Measurements from ENCODE around the gene ARHGAP42. TPM values are rescaled to one million over a fixed set of nuclear protein-coding genes. Genes with fewer than 3 reads are reported as not detected.

Gene ARHGAP42
- total RNA-seq, 1 experiment from 2014 or later, result not detected

- Histone ChIP-seq H3K27ac (ENCODE audit: low read length) (no peak overlapping the region), H3K36me3 (ENCODE audit: insufficient read depth, low read length) (no peaks in the 10 kb centered on the region), H3K4me1 (ENCODE audit: low read length) (no peaks in the 10 kb centered on the region), H3K9me2 (replicated peaks; ENCODE audit: insufficient read depth, low read length) (no peaks in the 10 kb centered on the region), H3K9me3 (ENCODE audit: low read length) (peaks cover 4% of the 10 kb centered on the region; the same call in 1 of the 2 replicates), H3K9ac (ENCODE audit: low read length) (no peak overlapping the region), H2AFZ (ENCODE audit: low read length) (no peak overlapping the region), H3K79me2 (ENCODE audit: low read length) (no peaks in the 10 kb centered on the region), H3K4me3 (ENCODE audit: low read length) (no peak overlapping the region), H4K20me1 (ENCODE audit: insufficient read depth, low read depth, low read length) (no peaks in the 10 kb centered on the region), H3K4me2 (ENCODE audit: low read depth, low read length, poor library complexity, severe bottlenecking) (no peak overlapping the region), H3K27me3 (ENCODE audit: low read length) (no peaks in the 10 kb centered on the region)
- DNase-seq, result no peak
Measured at GRCh38 chr11:100925935-100926334, 238.8 kb downstream of the ARHGAP42 start.

GRCh38 chr11:100927579-100927978 lies 240.5 kb downstream of the ARHGAP42 start:
- Histone ChIP-seq H3K4me2 (ENCODE audit: low read depth, low read length, poor library complexity, severe bottlenecking) (no peak overlapping the region), H3K9me2 (replicated peaks; ENCODE audit: insufficient read depth, low read length) (no peaks in the 10 kb centered on the region), H3K36me3 (ENCODE audit: insufficient read depth, low read length) (no peaks in the 10 kb centered on the region), H3K27ac (ENCODE audit: low read length) (no peak overlapping the region), H3K9ac (ENCODE audit: low read length) (no peak overlapping the region), H3K9me3 (ENCODE audit: low read length) (no peaks in the 10 kb centered on the region), H4K20me1 (ENCODE audit: insufficient read depth, low read depth, low read length) (no peaks in the 10 kb centered on the region), H3K79me2 (ENCODE audit: low read length) (no peaks in the 10 kb centered on the region), H3K4me1 (ENCODE audit: low read length) (no peaks in the 10 kb centered on the region), H3K27me3 (ENCODE audit: low read length) (no peaks in the 10 kb centered on the region), H3K4me3 (ENCODE audit: low read length) (no peak overlapping the region), H2AFZ (ENCODE audit: low read length) (no peak overlapping the region)
- no peak for DNase-seq

DNA sequence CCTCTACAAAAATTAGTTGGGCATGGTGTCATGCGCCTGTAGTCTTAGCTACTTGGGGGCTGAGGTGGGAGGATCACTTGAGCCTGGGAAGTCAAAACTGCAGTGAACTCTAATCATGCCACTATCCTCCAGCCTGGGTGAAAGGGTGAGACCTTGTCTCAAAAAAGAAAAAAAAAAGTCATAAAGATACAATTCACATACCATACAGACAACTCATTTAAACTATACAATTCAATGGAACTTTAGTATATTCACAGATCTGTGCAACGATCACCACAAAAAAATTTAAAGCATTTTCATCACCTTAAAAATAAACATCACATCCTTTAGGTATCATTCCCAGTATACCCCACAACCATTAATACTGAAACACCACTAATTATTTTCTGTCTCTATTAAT lies 241.3 kb downstream of the ARHGAP42 start:
- Histone ChIP-seq H3K36me3 (ENCODE audit: insufficient read depth, low read length) (no peaks in the 10 kb centered on the region), H3K9me3 (ENCODE audit: low read length) (no peaks in the 10 kb centered on the region), H3K27me3 (ENCODE audit: low read length) (no peaks in the 10 kb centered on the region), H2AFZ (ENCODE audit: low read length) (no peak overlapping the region), H3K79me2 (ENCODE audit: low read length) (no peaks in the 10 kb centered on the region), H3K9ac (ENCODE audit: low read length) (no peak overlapping the region), H3K27ac (ENCODE audit: low read length) (no peak overlapping the region), H3K4me3 (ENCODE audit: low read length) (no peak overlapping the region), H3K4me2 (ENCODE audit: low read depth, low read length, poor library complexity, severe bottlenecking) (no peak overlapping the region), H3K9me2 (replicated peaks; ENCODE audit: insufficient read depth, low read length) (no peaks in the 10 kb centered on the region), H4K20me1 (ENCODE audit: insufficient read depth, low read depth, low read length) (no peaks in the 10 kb centered on the region), H3K4me1 (ENCODE audit: low read length) (no peaks in the 10 kb centered on the region)
- DNase-seq, result no peak

DNA sequence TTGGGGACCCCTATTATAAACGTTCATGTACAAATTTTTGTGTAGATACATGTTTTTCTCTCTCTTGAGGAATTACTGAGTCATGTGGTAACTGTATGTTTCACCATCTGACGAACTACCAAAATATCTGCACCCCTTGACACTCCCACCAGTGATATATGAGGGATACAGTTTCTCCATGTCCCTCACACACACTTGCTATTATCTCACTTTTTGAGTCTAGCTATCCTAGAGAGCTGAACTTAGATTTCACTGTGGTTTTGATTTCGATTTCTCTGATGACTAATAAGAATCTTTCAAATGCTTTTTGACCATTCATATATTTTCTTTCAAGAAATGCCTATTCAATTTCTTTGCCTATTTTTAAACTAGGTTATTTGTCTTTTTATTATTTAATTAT lies 242.3 kb downstream of the ARHGAP42 start:
- Histone ChIP-seq H3K79me2 (ENCODE audit: low read length) (no peaks in the 10 kb centered on the region), H3K4me3 (ENCODE audit: low read length) (no peak overlapping the region), H3K9ac (ENCODE audit: low read length) (no peak overlapping the region), H2AFZ (ENCODE audit: low read length) (no peak overlapping the region), H3K9me2 (replicated peaks; ENCODE audit: insufficient read depth, low read length) (no peaks in the 10 kb centered on the region), H3K4me1 (ENCODE audit: low read length) (no peaks in the 10 kb centered on the region), H3K4me2 (ENCODE audit: low read depth, low read length, poor library complexity, severe bottlenecking) (no peak overlapping the region), H3K9me3 (ENCODE audit: low read length) (no peaks in the 10 kb centered on the region), H3K36me3 (ENCODE audit: insufficient read depth, low read length) (no peaks in the 10 kb centered on the region), H3K27me3 (ENCODE audit: low read length) (no peaks in the 10 kb centered on the region), H4K20me1 (ENCODE audit: insufficient read depth, low read depth, low read length) (no peaks in the 10 kb centered on the region), H3K27ac (ENCODE audit: low read length) (no peak overlapping the region)
- DNase-seq, result no peak

DNA sequence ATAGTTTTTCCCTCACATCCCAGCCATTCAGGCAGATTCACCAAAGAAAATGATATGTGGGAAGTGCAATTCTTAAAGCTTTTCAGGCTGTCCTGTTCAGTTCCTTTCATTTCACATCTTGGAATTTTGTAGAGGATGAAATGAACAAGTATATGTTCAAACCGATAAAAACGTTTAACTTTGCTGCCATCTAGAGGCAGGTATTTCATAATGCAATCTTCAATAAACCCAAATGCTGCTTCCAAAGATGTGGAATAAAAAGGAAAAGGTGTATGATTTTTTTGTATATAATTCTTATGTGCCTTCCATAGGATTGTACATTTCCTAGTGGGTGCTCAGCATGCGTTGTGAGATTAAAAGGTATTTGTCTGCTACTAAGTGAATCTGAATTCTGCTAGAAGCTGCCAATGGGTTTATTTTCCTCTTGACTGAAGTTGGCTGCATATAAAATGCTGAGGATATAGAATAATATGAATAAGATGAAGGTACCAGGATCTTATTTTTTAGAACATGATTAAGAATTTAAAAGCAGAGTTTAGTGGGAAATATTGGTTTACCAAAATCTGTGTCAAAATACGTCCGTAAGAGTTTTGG lies 243.2 kb downstream of the ARHGAP42 start:
- H3K27me3 ChIP-seq (ENCODE audit: low read length), result no peaks in the 10 kb centered on the region
- peak; percentile 85 for DNase-seq
- H3K36me3 ChIP-seq (ENCODE audit: insufficient read depth, low read length), result no peaks in the 10 kb centered on the region
- no peak overlapping the region for H3K4me3 ChIP-seq (ENCODE audit: low read length)
- H2AFZ ChIP-seq (ENCODE audit: low read length), result no peak overlapping the region
- H3K4me2 ChIP-seq (ENCODE audit: low read depth, low read length, poor library complexity, severe bottlenecking), result no peak overlapping the region
- H3K9me2 ChIP-seq (replicated peaks; ENCODE audit: insufficient read depth, low read length), result no peaks in the 10 kb centered on the region
- no peaks in the 10 kb centered on the region for H3K9me3 ChIP-seq (ENCODE audit: low read length)
- H3K79me2 ChIP-seq (ENCODE audit: low read length), result no peaks in the 10 kb centered on the region
- no peak overlapping the region for H3K27ac ChIP-seq (ENCODE audit: low read length)
- H4K20me1 ChIP-seq (ENCODE audit: insufficient read depth, low read depth, low read length), result no peaks in the 10 kb centered on the region
- H3K9ac ChIP-seq (ENCODE audit: low read length), result no peak overlapping the region
- no peaks in the 10 kb centered on the region for H3K4me1 ChIP-seq (ENCODE audit: low read length)

GRCh38 chr11:100932474-100933100 lies 245.5 kb downstream of the ARHGAP42 start:
- Histone ChIP-seq H3K4me3 (ENCODE audit: low read length) (no peak overlapping the region), H3K79me2 (ENCODE audit: low read length) (no peaks in the 10 kb centered on the region), H4K20me1 (ENCODE audit: insufficient read depth, low read depth, low read length) (no peaks in the 10 kb centered on the region), H3K4me2 (ENCODE audit: low read depth, low read length, poor library complexity, severe bottlenecking) (no peak overlapping the region), H3K9me2 (replicated peaks; ENCODE audit: insufficient read depth, low read length) (no peaks in the 10 kb centered on the region), H3K27me3 (ENCODE audit: low read length) (no peaks in the 10 kb centered on the region), H3K9ac (ENCODE audit: low read length) (no peak overlapping the region), H3K27ac (ENCODE audit: low read length) (no peak overlapping the region), H2AFZ (ENCODE audit: low read length) (no peak overlapping the region), H3K9me3 (ENCODE audit: low read length) (no peaks in the 10 kb centered on the region), H3K4me1 (ENCODE audit: low read length) (no peaks in the 10 kb centered on the region), H3K36me3 (ENCODE audit: insufficient read depth, low read length) (no peaks in the 10 kb centered on the region)
- DNase-seq, result peak; percentile 75

- Histone ChIP-seq H3K27ac (ENCODE audit: low read length) (no peak overlapping the region), H3K27me3 (ENCODE audit: low read length) (no peaks in the 10 kb centered on the region), H3K4me2 (ENCODE audit: low read depth, low read length, poor library complexity, severe bottlenecking) (no peak overlapping the region), H3K4me1 (ENCODE audit: low read length) (no peaks in the 10 kb centered on the region), H3K4me3 (ENCODE audit: low read length) (no peak overlapping the region), H4K20me1 (ENCODE audit: insufficient read depth, low read depth, low read length) (no peaks in the 10 kb centered on the region), H3K36me3 (ENCODE audit: insufficient read depth, low read length) (no peaks in the 10 kb centered on the region), H3K9me2 (replicated peaks; ENCODE audit: insufficient read depth, low read length) (no peaks in the 10 kb centered on the region), H2AFZ (ENCODE audit: low read length) (no peak overlapping the region), H3K9me3 (ENCODE audit: low read length) (no peaks in the 10 kb centered on the region), H3K9ac (ENCODE audit: low read length) (no peak overlapping the region), H3K79me2 (ENCODE audit: low read length) (no peaks in the 10 kb centered on the region)
- DNase-seq, result no peak
Measured at GRCh38 chr11:100936781-100937180, 249.7 kb downstream of the ARHGAP42 start.

- Histone ChIP-seq H4K20me1 (ENCODE audit: insufficient read depth, low read depth, low read length) (no peaks in the 10 kb centered on the region), H3K4me1 (ENCODE audit: low read length) (no peaks in the 10 kb centered on the region), H3K9me2 (replicated peaks; ENCODE audit: insufficient read depth, low read length) (peaks cover 3% of the 10 kb centered on the region; the same call in 1 of the 2 replicates), H2AFZ (ENCODE audit: low read length) (no peak overlapping the region), H3K9me3 (ENCODE audit: low read length) (0 out of 2 replicates have a peak, but pooled peaks cover 3% of the 10 kb centered on the region), H3K36me3 (ENCODE audit: insufficient read depth, low read length) (no peaks in the 10 kb centered on the region), H3K27me3 (ENCODE audit: low read length) (no peaks in the 10 kb centered on the region), H3K79me2 (ENCODE audit: low read length) (no peaks in the 10 kb centered on the region), H3K4me2 (ENCODE audit: low read depth, low read length, poor library complexity, severe bottlenecking) (no peak overlapping the region), H3K27ac (ENCODE audit: low read length) (no peak overlapping the region), H3K9ac (ENCODE audit: low read length) (no peak overlapping the region), H3K4me3 (ENCODE audit: low read length) (no peak overlapping the region)
- DNase-seq, result no peak
Measured at GRCh38 chr11:100939571-100939970, 252.5 kb downstream of the ARHGAP42 start.
